ENCODE data around the gene GPR22. TPM values are rescaled to one million over a fixed set of nuclear protein-coding genes. Genes with fewer than 3 reads are reported as not detected.

The GPR22 gene
- total RNA-seq (not detected), polyA plus RNA-seq (ENCODE audit: insufficient read depth, low read depth, low replicate concordance) (0.11 TPM)
- long read RNA-seq, donor 1, result 0 reads
- long read RNA-seq, donor 2, result 0 reads

- Histone ChIP-seq H3K27me3 (no peaks in the 10 kb centered on the region), H3K36me3 (ENCODE audit: low read depth, missing control alignments) (no peaks in the 10 kb centered on the region), H3K4me3 (no peak within 1 kb of the TSS), H3K9me3 (no peaks in the 10 kb centered on the region), H3K27ac (no peak within 1 kb of the TSS), H3K4me1 (no peaks in the 10 kb centered on the region)
- intact Hi-C loops (cut with DNase I; ENCODE audit: low total_unique reads), result loop anchor here (10.0 kb wide), 1 partner anchor 255 kb away; no protein-coding TSS in a partner anchor
- TF ChIP-seq POLR2A (IDR thresholded peaks at IDR 0.05), result no peak
- no peak for TF ChIP-seq CTCF (IDR thresholded peaks at IDR 0.05)
- DNase-seq, result no peak
- 85 to 86% methylated on average over 4 of the region's 4 CpGs for WGBS, 2 donors
Measured at GRCh38 chr7:107469929-107470328, at the start of gene GPR22. Gene GPR22 (plus strand): TSS chr7:107470057. CDS start chr7:107474061, 4,004 bp downstream.

- H3K4me1 ChIP-seq, result no peaks in the 10 kb centered on the region
- no peaks in the 10 kb centered on the region for H3K36me3 ChIP-seq (ENCODE audit: low read depth, missing control alignments)
- WGBS, 2 donors, result 92 to 98% methylated on average over 5 of the region's 5 CpGs
- no peaks in the 10 kb centered on the region for H3K27me3 ChIP-seq
- no peak for DNase-seq
- H3K4me3 ChIP-seq, result no peak overlapping the region
- H3K27ac ChIP-seq, result no peak overlapping the region
- TF ChIP-seq CTCF (IDR thresholded peaks at IDR 0.05), result no peak
- TF ChIP-seq POLR2A (IDR thresholded peaks at IDR 0.05), result no peak
- H3K9me3 ChIP-seq, result no peaks in the 10 kb centered on the region
- intact Hi-C loops (cut with DNase I; ENCODE audit: low total_unique reads), result no loop called here
Measured at GRCh38 chr7:107427462-107427861, 42.4 kb upstream of the GPR22 start.

- WGBS, 2 donors, result 93 to 94% methylated on average over 1 of the region's 1 CpG
- Histone ChIP-seq H3K4me3 (no peak overlapping the region), H3K9me3 (no peaks in the 10 kb centered on the region), H3K27me3 (no peaks in the 10 kb centered on the region), H3K36me3 (ENCODE audit: low read depth, missing control alignments) (no peaks in the 10 kb centered on the region), H3K27ac (no peak overlapping the region), H3K4me1 (no peaks in the 10 kb centered on the region)
- no peak for TF ChIP-seq CTCF (IDR thresholded peaks at IDR 0.05)
- no peak for TF ChIP-seq POLR2A (IDR thresholded peaks at IDR 0.05)
- intact Hi-C loops (cut with DNase I; ENCODE audit: low total_unique reads), result no loop called here
- no peak for DNase-seq
Measured at GRCh38 chr7:107428642-107429041, 41.2 kb upstream of the GPR22 start.

GRCh38 chr7:107430057-107430456 lies 39.8 kb upstream of the GPR22 start:
- no peak for DNase-seq
- no peaks in the 10 kb centered on the region for H3K36me3 ChIP-seq (ENCODE audit: low read depth, missing control alignments)
- H3K4me3 ChIP-seq, result no peak overlapping the region
- no peak for TF ChIP-seq CTCF (IDR thresholded peaks at IDR 0.05)
- TF ChIP-seq POLR2A (IDR thresholded peaks at IDR 0.05), result no peak
- no peak overlapping the region for H3K27ac ChIP-seq
- no peaks in the 10 kb centered on the region for H3K4me1 ChIP-seq
- intact Hi-C loops (cut with DNase I; ENCODE audit: low total_unique reads), result no loop called here
- no peaks in the 10 kb centered on the region for H3K9me3 ChIP-seq
- no peaks in the 10 kb centered on the region for H3K27me3 ChIP-seq

GRCh38 chr7:107432261-107432660 lies 37.6 kb upstream of the GPR22 start:
- Histone ChIP-seq H3K27ac (no peak overlapping the region), H3K27me3 (no peaks in the 10 kb centered on the region), H3K9me3 (no peaks in the 10 kb centered on the region), H3K4me3 (no peak overlapping the region), H3K36me3 (ENCODE audit: low read depth, missing control alignments) (no peaks in the 10 kb centered on the region), H3K4me1 (no peaks in the 10 kb centered on the region)
- intact Hi-C loops (cut with DNase I; ENCODE audit: low total_unique reads), result no loop called here
- no peak for DNase-seq
- TF ChIP-seq POLR2A (IDR thresholded peaks at IDR 0.05), result no peak
- TF ChIP-seq CTCF (IDR thresholded peaks at IDR 0.05), result no peak
- WGBS, 2 donors, result 78 to 81% methylated on average over 1 of the region's 1 CpG

All from testis (tissue), 5 donors.